Stimulated activated CD4-positive, alpha-beta T cell treated with anti-CD3 and anti-CD28 coated beads, Interleukin-4, amount 100 ng/mL, for 1 hour (primary cell): ENCODE data around the gene TOP1.

Experiments used
- DNase-seq: peaks from one replicate; pipeline ENCODE4 v3.0.0-alpha.2; 2020

TOP1 gene

GRCh38 chr20:41058674-41059635 is 30.3 kb downstream of the TOP1 start:
- DNase-seq: no peak

- DNase-seq: no peak
Observed at GRCh38 chr20:41061155-41061554, 32.5 kb downstream of the TOP1 start.

GRCh38 chr20:41063442-41063841 is 34.8 kb downstream of the TOP1 start:
- no peak for DNase-seq

DNA sequence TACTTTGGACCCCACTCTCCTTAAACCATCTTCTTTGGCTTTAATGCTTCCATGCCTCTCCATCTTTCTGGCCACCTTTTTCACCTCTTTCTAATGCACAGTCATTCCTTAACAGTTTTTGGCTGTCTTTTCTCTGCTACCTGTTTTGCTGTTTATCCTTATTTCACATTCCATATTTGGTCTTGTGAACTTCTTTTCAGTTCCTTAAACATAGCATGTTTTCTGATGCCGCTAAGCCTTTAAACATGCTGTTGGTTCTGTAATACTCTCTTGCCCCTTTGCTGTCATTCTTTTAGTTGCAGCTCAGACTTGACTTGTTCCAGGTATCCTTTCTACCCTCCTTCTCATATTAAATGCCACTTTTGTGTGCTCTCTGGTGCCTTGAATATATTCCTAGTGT is 35.8 kb downstream of the TOP1 start:
- DNase-seq: no peak

GRCh38 chr20:41065716-41066115 is 37.1 kb downstream of the TOP1 start:
- DNase-seq: no peak

DNA sequence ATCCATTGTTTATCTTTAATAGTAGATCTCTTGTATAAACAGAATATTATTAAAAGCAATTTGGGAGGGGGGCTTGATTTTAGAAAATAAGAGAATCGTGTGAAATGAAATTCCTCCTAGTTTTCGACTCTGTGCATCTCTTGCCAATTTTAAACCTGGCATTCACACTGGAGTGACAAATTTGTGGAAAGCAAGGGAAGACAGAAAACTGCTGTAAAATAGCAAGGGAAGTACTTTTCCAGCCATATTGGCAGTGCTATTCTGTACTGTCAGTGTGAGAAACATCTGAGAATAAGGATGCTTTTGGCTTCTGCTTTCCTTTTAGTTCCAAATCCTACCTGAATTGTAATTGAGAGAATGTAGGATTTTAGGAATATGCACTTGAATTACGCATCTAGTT is 40.2 kb downstream of the TOP1 start:
- DNase-seq: no peak

DNA sequence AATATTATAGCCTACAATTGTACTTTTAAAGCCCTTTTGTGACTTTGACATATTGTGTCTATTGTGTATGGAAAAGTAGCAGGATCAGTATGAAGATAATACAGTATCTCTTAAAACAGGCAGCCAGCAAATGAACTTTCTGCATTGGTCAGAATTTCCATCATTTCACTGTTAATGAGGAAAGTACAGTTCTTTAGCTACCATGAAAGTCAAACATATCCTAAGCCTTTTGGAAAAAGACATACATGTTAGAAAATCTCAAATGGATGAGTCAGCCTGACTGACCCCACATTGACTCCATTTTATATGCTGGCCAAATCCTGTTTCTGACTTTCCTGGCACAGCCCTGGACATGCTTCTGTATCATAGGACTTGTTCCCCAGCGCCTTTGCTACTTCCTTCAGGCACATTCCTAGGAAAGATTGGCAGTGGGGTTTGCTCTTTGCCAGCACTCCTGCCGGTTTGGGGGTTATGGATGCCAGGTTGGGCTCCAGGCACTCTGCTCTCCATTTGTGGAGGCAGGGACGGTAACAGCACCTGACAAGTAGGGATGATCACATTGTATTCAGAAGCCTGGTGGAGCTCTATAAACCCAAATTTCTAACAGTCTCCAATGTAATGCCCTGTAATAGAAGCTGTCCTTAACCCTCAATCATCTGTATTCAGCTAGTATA is 43.7 kb downstream of the TOP1 start:
- DNase-seq: no peak

DNA sequence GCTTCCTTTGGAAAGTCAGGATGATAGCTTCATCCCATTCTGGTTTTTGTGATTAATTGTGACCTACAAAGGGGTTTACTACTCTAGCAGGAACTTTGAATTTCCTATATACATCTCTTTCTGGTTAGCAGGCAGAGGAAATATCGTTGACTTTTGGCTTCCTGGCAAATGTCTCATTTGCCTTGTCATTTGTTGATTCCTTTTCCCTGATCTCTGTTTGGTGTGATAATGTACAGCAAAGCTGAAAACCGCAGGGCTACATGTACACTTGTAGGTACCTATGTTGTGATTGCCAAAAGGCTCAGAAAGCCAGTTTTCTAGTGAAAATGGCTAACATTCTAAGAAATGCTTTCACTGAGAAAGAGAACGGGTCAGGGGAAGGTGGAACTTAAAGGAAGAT is 44.3 kb downstream of the TOP1 start:
- no peak for DNase-seq

DNA sequence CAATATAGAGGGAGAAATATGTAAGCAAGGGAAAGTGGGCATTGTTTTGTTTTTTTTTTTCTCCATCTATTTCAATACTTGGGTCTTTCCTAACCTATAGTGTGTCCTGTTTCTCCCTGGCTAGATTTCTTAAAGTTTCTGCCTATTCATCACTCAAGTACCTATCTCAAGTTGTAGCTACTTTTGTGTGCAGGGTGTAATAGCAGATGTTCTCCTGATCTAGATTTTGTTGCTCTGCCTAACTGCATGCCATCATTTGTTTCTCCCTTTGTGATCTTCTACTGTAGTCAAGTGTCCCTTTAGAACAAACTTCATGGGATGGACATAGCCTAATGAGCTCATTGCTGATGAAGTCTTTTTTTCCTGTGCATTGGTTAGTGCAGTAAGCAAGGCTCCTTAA is 45.8 kb downstream of the TOP1 start:
- no peak for DNase-seq

DNA sequence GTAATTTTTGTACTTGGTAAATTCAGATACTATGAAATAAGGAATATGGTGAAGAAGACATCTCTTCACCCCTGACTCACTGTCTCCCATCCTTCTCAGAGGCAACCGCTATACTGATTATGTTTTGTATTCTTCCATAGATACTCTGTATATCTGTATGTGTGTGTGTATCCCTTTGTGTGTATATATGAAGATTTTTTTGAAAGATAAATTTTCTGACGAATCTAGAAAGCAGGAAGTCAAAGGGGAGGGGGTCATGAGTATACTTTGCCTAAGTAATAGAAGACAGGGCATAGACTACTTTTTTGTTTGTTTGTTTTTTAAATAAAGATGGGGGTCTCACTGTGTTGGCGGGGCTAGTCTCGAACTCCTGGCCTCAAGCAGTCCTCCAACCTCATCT is 48.2 kb downstream of the TOP1 start:
- DNase-seq: no peak

DNA sequence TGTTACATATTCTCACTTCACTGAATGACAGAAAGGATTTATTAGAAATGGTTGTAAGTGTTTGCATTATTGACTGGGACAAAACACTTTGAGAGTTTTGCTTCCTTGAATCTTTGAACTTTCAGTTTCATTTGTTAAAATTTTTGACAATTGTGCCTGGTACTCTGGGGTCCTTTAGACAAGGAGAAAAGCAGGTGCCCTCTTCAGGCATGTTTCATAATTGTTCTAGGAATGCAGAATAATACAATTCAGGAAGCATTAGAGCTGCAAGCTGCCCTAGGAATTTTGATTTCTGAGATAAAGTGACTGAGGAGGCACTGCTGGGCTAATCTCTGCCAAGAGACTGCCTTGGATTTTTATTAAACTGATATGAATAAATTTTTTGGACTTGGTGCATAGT is 49.7 kb downstream of the TOP1 start:
- no peak for DNase-seq

- DNase-seq: no peak
Observed at GRCh38 chr20:41079066-41079465, 50.4 kb downstream of the TOP1 start.

- no peak for DNase-seq
Observed at GRCh38 chr20:41080866-41081265, 52.2 kb downstream of the TOP1 start.

DNA sequence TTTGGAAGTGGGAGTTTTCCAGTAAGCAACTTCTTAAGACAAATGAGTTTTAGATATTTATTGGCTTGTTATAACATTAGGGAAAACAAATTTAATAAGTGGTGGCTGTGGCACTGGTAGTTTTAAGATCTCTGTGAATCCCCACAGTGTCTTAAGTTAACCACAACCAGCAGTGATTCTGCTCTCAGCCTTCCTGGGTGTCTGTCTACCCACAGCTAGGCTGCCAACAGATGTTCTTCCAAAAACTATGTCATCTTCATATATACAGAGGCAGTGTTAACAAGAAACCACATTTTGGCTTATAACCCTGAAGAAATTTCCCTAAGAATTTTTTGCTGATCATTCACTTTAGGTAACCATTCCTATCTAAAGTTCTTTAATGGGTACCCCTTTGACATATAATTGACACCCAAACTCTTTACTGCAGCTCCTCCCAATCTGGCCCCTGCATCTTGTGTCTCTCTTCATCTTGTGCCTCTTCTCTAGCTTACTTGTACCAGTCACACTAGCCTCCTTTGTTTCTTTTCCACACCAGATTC is 52.7 kb downstream of the TOP1 start:
- DNase-seq: no peak

DNA sequence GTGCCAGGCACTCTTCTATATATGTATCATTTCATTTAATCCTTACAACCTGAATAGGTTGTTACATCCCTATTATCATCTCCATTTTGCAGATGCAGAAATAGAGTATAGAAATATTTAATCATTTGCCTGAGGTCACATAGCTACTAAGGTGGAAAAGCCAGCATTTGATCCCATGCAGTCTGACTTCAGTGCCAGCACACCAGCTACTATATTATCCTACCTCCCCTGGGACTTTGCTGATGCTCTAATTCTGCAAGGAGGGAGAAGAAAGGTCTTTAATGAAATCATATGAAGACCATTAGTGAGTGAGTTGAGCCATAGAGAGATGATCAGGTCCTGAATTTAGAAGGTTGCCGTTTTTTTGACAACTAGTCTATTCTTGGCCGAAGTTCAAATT is 53.7 kb downstream of the TOP1 start:
- DNase-seq: no peak

DNA sequence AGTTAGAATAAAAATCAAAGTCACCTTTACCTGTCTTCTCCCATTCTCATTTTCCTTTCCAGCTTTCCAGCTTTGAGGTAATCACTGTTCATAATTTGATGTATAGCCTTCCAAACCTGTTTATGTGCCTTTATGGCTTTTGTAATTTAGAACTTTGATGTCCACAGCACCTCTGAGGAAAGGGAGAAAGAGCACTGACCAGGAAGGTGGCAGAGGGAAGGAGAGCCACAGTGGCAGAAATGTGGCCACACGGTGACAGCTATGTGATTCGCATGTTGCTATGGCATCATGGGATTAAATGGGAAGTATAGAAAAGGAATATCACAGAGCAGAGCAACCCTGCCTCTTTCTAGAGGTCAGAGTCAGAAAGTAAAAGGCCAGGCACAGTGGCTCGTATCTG is 57.0 kb downstream of the TOP1 start:
- no peak for DNase-seq

DNA sequence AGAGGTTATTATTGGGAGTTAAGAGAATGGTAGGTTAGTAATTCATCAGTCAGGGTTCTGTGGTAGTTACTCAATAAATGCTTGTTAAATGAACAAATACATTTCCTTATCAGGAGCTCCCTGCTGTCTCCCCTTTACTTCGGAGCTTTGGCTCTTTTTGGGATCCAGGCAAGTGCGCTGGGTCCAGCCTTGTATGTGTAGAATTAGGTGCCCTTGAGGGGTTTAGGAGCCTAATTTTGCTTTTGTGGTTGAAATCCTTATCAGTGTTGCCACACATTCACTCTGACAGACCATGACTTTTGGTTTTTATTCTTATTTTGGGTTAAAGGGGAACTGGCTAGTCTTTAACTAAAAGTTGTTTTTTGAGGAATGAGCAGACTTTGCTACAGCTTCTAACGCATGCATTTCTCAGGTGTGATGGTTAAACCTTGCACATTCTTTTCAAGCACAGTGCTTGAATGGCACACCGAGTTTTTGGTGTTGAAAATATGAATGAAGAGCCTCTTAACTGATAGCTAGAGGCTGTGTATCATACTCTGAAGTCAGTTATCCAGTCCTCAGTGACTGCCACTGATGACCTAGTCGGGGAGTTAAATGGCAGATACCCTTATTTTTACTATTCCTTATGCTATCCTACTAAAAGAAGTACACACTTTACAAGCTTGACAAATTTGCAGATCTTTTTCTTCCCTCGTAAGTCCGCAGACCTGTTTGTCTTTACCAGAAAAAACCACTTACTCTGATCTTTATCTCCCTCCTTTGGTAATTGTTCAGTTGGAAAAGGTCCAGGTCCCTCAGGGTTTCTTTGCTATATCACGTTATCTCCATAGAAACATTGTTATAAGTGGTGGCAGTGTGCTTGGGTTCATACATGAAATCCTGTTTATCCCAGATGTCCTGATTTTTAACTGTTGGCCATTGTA is 58.0 kb downstream of the TOP1 start:
- no peak for DNase-seq

DNA sequence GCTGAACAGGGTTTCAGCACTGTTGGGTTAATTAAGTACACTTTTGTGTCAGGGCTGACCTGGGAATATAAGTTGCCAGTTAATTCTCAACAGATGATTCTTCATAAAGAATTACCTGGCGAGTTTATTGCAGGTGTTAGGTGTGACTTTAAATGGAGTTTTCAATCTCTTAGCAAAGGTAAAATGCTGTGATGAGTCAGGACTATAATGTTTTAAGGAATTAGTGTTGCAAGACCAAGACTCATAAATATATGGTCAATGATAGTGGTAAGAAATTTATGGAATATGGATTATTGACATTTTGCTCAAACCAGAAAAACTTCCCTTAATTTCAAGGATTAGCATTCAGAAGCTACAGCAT is 58.7 kb downstream of the TOP1 start:
- DNase-seq: no peak

- DNase-seq: no peak
Observed at GRCh38 chr20:41087777-41088176, 59.2 kb downstream of the TOP1 start.

DNA sequence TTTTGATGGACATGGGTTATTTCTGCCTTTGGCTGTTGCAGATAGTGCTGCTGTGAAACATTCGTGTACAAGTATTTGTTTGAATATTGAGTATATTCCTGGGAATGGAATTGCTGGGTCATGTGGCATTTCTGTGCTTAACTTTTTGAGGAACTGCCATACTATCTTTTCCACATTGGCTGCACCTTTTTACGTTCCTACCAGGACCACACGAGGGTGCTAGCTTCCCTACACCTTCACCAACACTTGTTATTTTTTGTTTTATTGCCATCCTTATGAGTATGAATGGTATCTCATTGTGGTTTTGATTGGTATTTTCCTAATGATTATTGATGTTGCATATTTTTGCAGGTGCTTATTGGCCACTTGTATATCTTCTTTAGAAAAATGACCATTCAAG is 60.9 kb downstream of the TOP1 start:
- DNase-seq: no peak

DNA sequence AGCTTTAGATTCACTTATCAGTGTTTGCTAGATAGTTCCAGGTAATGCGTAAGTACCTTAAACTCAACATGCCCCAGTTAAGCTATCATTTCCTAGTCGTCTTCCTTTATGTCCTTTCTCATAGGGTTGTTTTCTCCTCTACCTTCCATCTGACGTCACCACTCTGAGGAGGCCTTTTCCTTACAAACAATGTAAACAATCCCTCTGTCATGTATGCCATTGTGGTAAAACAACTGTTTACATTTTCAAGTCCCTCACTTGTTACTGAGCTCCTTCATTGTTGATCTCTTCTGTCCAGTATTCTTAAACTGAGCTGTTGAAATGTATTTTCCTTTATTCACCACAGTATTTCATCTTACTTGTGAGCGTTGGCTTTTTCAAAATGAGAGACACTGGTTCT is 63.3 kb downstream of the TOP1 start:
- DNase-seq: no peak

GRCh38 chr20:41094353-41095055 is 65.9 kb downstream of the TOP1 start:
- no peak for DNase-seq
